K562 (cell line): ENCODE measurements around the gene SLAMF6. TPM values are rescaled to one million over a fixed set of nuclear protein-coding genes. Genes with fewer than 3 reads are reported as not detected.

ENCODE experiments used
- EP300 ChIP-seq: IDR thresholded peaks from 2 replicates; pipeline ENCODE4 v1.6.1; 2012; ENCODE audit warnings: low read length, improper control_type of control experiment
- HOXB6 ChIP-seq: fragments of 250-450 bp; sonication (Bioruptor Pico); IDR thresholded peaks from 2 replicates; pipeline ENCODE4 v1.5.1; 2022; ENCODE audit warnings: mild to moderate bottlenecking, borderline replicate concordance
- RHOXF2B ChIP-seq: fragments of 250-450 bp; sonication (Bioruptor Pico); conservative IDR thresholded peaks from 2 replicates; pipeline ENCODE4 v1.5.1; 2021
- TEAD2 ChIP-seq: fragments of 450-650 bp; IDR thresholded peaks from 2 replicates; pipeline ENCODE4 v1.6.1; 2016; ENCODE audit warnings: missing genetic modification characterization, control low read depth, missing compliant biosample characterization
- WHSC1 ChIP-seq: IDR thresholded peaks from one replicate; pipeline ENCODE4 v1.6.1; 2012; ENCODE audit warnings: low read length, control low read depth, inconsistent platforms
- ZNF354B ChIP-seq: fragments of 250-450 bp; sonication (Bioruptor Pico); IDR thresholded peaks from 2 replicates; pipeline ENCODE4 v1.4.0; 2020
- ZNF785 ChIP-seq: fragments of 250-450 bp; sonication (Bioruptor Pico); IDR thresholded peaks from 2 replicates; pipeline ENCODE4 v1.4.0; 2020; ENCODE audit warnings: mild to moderate bottlenecking
- polyA plus RNA-seq, 8 experiments: library from polyadenylated mRNA; depleted of rRNA in 4 of 8; stranded (reverse) in 5 of 8; unstranded in 3 of 8; fragments of >200 nt; fragmentation: Nextera tagmentation in 2 of 8; fragmentation: Illumina TruSeq in 1 of 8; extraction: Ambion mirVana in 2 of 8; extraction: Trizol in 1 of 8; gene quantifications; 2 replicates each; pipeline versions ENCODE4 v1.2.1 to v1.2.3, GENCODE V29; 2011 to 2014; ENCODE audit warnings: inconsistent platforms in 1 of 8, missing spikeins in 1 of 8
- total RNA-seq, 7 experiments: library from RNA; depleted of rRNA in 6 of 7; stranded (reverse); fragments of >200 nt in 6 of 7; fragmentation: Illumina TruSeq in 2 of 7; extraction: Trizol in 2 of 7; gene quantifications; 2 replicates each; pipeline versions ENCODE4 v1.2.1 to v1.2.3, GENCODE V29; 2011 to 2021; ENCODE audit warnings: low replicate concordance in 1 of 7
- TF ChIP-seq, protein P1 (sequence below), 2 experiments: fragments of 450-650 bp; IDR thresholded peaks; 2 replicates each; pipeline ENCODE4 v1.6.1; 2016; ENCODE audit warnings: mild to moderate bottlenecking in 2 of 2, borderline replicate concordance in 1 of 2, low read depth in 1 of 2, moderate library complexity in 1 of 2
- TF ChIP-seq, protein P2 (sequence below): fragments of 250-450 bp; sonication (Bioruptor Pico); IDR thresholded peaks from 2 replicates; pipeline ENCODE4 v1.4.0; 2020
- TF ChIP-seq, protein P3 (sequence below): fragments of 450-650 bp; IDR thresholded peaks from 2 replicates; pipeline ENCODE4 v1.7.1; 2018; ENCODE audit warnings: mild to moderate bottlenecking, low read depth; ENCODE audit not compliant: partially characterized antibody

Gene SLAMF6
- total and polyA plus RNA-seq, 9 of the 15 experiments (the other 6 are each of a cell fraction or from before 2014, with no cell fraction given), result 0.56 to 4.8 (median 1.1) TPM

DNA sequence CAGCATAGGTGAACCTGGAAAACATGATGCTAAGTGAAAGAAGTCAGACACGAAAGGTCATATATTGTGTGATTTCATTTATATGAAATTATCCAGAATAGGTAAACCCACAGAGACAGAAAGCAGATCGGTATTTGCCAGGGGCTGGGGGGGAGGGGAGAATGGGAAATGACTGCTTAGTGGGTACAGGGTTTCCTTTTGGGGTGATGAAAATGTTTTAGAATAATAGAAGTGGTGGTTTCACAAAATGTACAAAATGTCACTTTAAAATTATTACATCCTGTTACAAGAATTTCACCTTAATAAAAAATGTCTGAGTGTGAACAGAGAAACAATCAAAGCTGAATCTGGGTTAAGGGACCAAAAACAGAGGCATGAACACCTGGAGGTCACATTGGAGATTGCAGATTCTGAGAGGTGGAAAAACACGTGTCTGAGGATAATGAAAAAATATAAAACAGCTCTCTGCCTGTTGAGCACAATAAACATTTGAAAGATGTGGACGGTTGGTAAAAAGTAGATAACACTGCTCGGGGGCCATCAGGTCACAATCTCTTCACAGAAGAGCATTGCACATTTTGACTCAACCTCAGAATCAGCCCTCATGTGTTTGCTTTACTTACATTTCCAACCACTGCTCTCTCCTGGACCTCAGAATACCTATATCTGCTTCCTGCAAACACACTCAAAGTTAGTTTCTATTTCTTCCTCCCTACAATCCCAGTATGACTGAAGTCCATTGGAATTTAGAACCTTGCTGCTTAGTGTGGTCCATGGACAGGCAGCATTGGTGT lies 3.2 kb downstream of the SLAMF6 start (continued):
- TF ChIP-seq, protein P1, sequence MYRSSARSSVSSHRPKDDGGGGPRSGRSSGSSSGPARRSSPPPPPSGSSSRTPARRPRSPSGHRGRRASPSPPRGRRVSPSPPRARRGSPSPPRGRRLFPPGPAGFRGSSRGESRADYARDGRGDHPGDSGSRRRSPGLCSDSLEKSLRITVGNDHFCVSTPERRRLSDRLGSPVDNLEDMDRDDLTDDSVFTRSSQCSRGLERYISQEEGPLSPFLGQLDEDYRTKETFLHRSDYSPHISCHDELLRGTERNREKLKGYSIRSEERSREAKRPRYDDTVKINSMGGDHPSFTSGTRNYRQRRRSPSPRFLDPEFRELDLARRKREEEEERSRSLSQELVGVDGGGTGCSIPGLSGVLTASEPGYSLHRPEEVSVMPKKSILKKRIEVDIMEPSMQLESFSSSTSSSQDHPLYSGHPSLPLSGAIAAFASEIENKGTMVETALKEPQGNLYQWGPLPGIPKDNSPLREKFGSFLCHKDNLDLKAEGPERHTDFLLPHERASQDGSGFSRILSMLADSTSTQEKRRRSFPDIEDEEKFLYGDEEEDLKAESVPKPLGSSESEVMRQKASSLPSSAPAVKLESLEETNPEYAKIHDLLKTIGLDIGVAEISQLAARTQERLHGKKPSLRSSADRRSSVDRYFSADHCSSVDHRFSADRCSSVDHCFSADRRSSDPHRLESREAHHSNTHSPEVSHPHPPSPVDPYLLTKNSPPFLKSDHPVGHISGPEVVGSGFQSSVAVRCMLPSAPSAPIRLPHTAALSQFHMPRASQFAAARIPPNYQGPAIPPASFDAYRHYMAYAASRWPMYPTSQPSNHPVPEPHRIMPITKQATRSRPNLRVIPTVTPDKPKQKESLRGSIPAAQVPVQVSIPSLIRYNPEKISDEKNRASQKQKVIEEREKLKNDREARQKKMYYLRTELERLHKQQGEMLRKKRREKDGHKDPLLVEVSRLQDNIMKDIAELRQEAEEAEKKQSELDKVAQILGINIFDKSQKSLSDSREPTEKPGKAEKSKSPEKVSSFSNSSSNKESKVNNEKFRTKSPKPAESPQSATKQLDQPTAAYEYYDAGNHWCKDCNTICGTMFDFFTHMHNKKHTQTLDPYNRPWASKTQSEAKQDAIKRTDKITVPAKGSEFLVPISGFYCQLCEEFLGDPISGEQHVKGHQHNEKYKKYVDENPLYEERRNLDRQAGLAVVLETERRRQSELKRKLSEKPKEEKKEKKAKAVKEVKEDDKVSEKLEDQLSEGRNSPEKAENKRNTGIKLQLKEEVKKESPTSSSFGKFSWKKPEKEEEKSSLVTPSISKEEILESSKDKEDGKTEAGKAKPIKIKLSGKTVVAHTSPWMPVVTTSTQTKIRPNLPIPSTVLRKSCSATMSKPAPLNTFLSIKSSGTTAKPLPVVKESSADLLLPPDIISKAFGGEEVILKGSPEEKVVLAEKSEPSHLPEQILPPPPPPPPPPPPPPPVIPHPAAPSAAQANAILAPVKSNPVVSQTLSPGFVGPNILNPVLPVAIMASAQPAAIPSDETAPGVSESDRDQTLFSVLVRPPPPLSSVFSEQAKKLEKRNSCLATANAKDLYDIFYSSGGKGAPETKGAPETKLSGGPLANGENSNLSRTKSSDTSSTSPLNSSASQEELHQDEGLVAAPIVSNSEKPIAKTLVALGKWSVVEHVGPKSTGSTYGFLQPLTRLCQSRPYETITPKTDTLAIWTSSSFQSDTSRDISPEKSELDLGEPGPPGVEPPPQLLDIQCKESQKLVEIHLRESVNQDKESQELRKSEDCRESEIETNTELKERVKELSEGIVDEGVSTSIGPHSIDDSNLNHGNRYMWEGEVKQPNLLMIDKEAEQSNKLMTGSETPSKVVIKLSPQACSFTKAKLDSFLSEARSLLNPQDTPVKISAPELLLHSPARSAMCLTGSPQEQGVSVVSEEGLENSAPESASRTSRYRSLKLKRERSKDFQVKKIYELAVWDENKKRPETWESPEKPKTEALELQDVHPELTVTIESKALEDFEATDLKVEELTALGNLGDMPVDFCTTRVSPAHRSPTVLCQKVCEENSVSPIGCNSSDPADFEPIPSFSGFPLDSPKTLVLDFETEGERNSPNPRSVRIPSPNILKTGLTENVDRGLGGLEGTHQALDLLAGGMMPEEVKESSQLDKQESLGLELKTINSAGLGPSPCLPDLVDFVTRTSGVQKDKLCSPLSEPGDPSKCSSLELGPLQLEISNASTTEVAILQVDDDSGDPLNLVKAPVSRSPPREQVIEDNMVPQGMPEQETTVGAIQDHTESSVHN (IDR thresholded peaks at IDR 0.05; ENCODE audit: borderline replicate concordance in 1 of 2, low read depth in 1 of 2), result no peak
- TF ChIP-seq, protein P2, sequence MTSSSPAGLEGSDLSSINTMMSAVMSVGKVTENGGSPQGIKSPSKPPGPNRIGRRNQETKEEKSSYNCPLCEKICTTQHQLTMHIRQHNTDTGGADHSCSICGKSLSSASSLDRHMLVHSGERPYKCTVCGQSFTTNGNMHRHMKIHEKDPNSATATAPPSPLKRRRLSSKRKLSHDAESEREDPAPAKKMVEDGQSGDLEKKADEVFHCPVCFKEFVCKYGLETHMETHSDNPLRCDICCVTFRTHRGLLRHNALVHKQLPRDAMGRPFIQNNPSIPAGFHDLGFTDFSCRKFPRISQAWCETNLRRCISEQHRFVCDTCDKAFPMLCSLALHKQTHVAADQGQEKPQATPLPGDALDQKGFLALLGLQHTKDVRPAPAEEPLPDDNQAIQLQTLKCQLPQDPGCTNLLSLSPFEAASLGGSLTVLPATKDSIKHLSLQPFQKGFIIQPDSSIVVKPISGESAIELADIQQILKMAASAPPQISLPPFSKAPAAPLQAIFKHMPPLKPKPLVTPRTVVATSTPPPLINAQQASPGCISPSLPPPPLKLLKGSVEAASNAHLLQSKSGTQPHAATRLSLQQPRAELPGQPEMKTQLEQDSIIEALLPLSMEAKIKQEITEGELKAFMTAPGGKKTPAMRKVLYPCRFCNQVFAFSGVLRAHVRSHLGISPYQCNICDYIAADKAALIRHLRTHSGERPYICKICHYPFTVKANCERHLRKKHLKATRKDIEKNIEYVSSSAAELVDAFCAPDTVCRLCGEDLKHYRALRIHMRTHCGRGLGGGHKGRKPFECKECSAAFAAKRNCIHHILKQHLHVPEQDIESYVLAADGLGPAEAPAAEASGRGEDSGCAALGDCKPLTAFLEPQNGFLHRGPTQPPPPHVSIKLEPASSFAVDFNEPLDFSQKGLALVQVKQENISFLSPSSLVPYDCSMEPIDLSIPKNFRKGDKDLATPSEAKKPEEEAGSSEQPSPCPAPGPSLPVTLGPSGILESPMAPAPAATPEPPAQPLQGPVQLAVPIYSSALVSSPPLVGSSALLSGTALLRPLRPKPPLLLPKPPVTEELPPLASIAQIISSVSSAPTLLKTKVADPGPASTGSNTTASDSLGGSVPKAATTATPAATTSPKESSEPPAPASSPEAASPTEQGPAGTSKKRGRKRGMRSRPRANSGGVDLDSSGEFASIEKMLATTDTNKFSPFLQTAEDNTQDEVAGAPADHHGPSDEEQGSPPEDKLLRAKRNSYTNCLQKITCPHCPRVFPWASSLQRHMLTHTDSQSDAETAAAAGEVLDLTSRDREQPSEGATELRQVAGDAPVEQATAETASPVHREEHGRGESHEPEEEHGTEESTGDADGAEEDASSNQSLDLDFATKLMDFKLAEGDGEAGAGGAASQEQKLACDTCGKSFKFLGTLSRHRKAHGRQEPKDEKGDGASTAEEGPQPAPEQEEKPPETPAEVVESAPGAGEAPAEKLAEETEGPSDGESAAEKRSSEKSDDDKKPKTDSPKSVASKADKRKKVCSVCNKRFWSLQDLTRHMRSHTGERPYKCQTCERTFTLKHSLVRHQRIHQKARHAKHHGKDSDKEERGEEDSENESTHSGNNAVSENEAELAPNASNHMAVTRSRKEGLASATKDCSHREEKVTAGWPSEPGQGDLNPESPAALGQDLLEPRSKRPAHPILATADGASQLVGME (CRISPR knock-in tag), result no peak
- TF ChIP-seq TEAD2 (tag), result no peak
- peak; percentile 47; the same call in 1 of the 2 replicates for TF ChIP-seq EP300
- TF ChIP-seq ZNF785 (CRISPR knock-in tag), result no peak
- no peak for TF ChIP-seq HOXB6 (CRISPR knock-in tag)
- no peak for TF ChIP-seq WHSC1
- no peak for TF ChIP-seq RHOXF2B (CRISPR knock-in tag)
- TF ChIP-seq, protein P3, sequence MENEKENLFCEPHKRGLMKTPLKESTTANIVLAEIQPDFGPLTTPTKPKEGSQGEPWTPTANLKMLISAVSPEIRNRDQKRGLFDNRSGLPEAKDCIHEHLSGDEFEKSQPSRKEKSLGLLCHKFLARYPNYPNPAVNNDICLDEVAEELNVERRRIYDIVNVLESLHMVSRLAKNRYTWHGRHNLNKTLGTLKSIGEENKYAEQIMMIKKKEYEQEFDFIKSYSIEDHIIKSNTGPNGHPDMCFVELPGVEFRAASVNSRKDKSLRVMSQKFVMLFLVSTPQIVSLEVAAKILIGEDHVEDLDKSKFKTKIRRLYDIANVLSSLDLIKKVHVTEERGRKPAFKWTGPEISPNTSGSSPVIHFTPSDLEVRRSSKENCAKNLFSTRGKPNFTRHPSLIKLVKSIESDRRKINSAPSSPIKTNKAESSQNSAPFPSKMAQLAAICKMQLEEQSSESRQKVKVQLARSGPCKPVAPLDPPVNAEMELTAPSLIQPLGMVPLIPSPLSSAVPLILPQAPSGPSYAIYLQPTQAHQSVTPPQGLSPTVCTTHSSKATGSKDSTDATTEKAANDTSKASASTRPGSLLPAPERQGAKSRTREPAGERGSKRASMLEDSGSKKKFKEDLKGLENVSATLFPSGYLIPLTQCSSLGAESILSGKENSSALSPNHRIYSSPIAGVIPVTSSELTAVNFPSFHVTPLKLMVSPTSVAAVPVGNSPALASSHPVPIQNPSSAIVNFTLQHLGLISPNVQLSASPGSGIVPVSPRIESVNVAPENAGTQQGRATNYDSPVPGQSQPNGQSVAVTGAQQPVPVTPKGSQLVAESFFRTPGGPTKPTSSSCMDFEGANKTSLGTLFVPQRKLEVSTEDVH, result no peak
- TF ChIP-seq ZNF354B (CRISPR knock-in tag), result no peak
